ENCODE results near the gene ADIPOR2. TPM values are rescaled to one million over a fixed set of nuclear protein-coding genes. Genes with fewer than 3 reads are reported as not detected.
"Not testable (repeated sequence)": the region's sequence is repeated elsewhere in the genome, so short reads cannot be mapped to it uniquely, and the experiment has no call there.

Gene ADIPOR2
- total RNA-seq, 1 experiment from 2014 or later, result 26.5 TPM

- H3F3A ChIP-seq (ENCODE audit: low read length, unreplicated experiment); H3K9me3 ChIP-seq (ENCODE audit: low read length); ATAC-seq; H3K27me3 ChIP-seq (ENCODE audit: low read length); H3K4me3 ChIP-seq (ENCODE audit: low read length); intact Hi-C loops (cut with micrococcal nuclease); BruUV-seq (replicated peaks); H2AFZ ChIP-seq (ENCODE audit: low read length); CTCF ChIA-PET; H3K4me2 ChIP-seq (ENCODE audit: low read length); H3K27ac ChIP-seq (ENCODE audit: low read length); DNase-seq; H3K36me3 ChIP-seq (ENCODE audit: low read depth, low read length); H3K9ac ChIP-seq (ENCODE audit: low read length); H3K9me2 ChIP-seq (replicated peaks; ENCODE audit: low read length): not testable (repeated sequence)
- POLR2A ChIA-PET (ENCODE audit: unreplicated experiment), result interaction anchor here (0.6 kb wide), 1 partner anchor 42 kb away, joined by 4 read pairs; no protein-coding TSS in a partner anchor
- Histone ChIP-seq H3K4me1 (ENCODE audit: insufficient read depth, low read length) (peaks cover 23% of the 10 kb centered on the region), H3K79me2 (ENCODE audit: low read length) (peaks cover 82% of the 10 kb centered on the region), H4K20me1 (ENCODE audit: low read length) (peaks cover 21% of the 10 kb centered on the region)
Measured at GRCh38 chr12:1710870-1711269, 20.0 kb downstream of the ADIPOR2 start.

GRCh38 chr12:1711536-1712211, 20.8 kb downstream of the ADIPOR2 start:
- H3K4me3 ChIP-seq (ENCODE audit: low read length); H3K27ac ChIP-seq (ENCODE audit: low read length); BruUV-seq (replicated peaks); ATAC-seq; POLR2A ChIA-PET (ENCODE audit: unreplicated experiment); H2AFZ ChIP-seq (ENCODE audit: low read length); H3K9ac ChIP-seq (ENCODE audit: low read length); H3K4me2 ChIP-seq (ENCODE audit: low read length); DNase-seq; H3K9me3 ChIP-seq (ENCODE audit: low read length); H3F3A ChIP-seq (ENCODE audit: low read length, unreplicated experiment); intact Hi-C loops (cut with micrococcal nuclease); H3K36me3 ChIP-seq (ENCODE audit: low read depth, low read length); H3K9me2 ChIP-seq (replicated peaks; ENCODE audit: low read length); CTCF ChIA-PET; H3K27me3 ChIP-seq (ENCODE audit: low read length): not testable (repeated sequence)
- Histone ChIP-seq H3K79me2 (ENCODE audit: low read length) (peaks cover 88% of the 10 kb centered on the region), H3K4me1 (ENCODE audit: insufficient read depth, low read length) (peaks cover 25% of the 10 kb centered on the region), H4K20me1 (ENCODE audit: low read length) (peaks cover 18% of the 10 kb centered on the region)

GRCh38 chr12:1712305-1712704, 21.4 kb downstream of the ADIPOR2 start:
- H3K36me3 ChIP-seq (ENCODE audit: low read depth, low read length); H3K9me3 ChIP-seq (ENCODE audit: low read length); ATAC-seq; H3K9me2 ChIP-seq (replicated peaks; ENCODE audit: low read length); H3F3A ChIP-seq (ENCODE audit: low read length, unreplicated experiment); H3K4me3 ChIP-seq (ENCODE audit: low read length); CTCF ChIA-PET; BruUV-seq (replicated peaks); H3K4me2 ChIP-seq (ENCODE audit: low read length); H2AFZ ChIP-seq (ENCODE audit: low read length); intact Hi-C loops (cut with micrococcal nuclease); H3K9ac ChIP-seq (ENCODE audit: low read length); DNase-seq; H3K27ac ChIP-seq (ENCODE audit: low read length); H3K27me3 ChIP-seq (ENCODE audit: low read length); POLR2A ChIA-PET (ENCODE audit: unreplicated experiment): not testable (repeated sequence)
- Histone ChIP-seq H3K79me2 (ENCODE audit: low read length) (peaks cover 88% of the 10 kb centered on the region), H3K4me1 (ENCODE audit: insufficient read depth, low read length) (peaks cover 21% of the 10 kb centered on the region), H4K20me1 (ENCODE audit: low read length) (peaks cover 13% of the 10 kb centered on the region; the same call in 1 of the 2 replicates)

GRCh38 chr12:1712852-1713251, 22.0 kb downstream of the ADIPOR2 start:
- H3K36me3 ChIP-seq (ENCODE audit: low read depth, low read length); POLR2A ChIA-PET (ENCODE audit: unreplicated experiment); CTCF ChIA-PET; ATAC-seq; H3K4me2 ChIP-seq (ENCODE audit: low read length); H3K4me3 ChIP-seq (ENCODE audit: low read length); H4K20me1 ChIP-seq (ENCODE audit: low read length); H3K9ac ChIP-seq (ENCODE audit: low read length); H3K27ac ChIP-seq (ENCODE audit: low read length); H3K9me2 ChIP-seq (replicated peaks; ENCODE audit: low read length); H2AFZ ChIP-seq (ENCODE audit: low read length); intact Hi-C loops (cut with micrococcal nuclease); H3K9me3 ChIP-seq (ENCODE audit: low read length); H3K27me3 ChIP-seq (ENCODE audit: low read length); H3F3A ChIP-seq (ENCODE audit: low read length, unreplicated experiment); DNase-seq; BruUV-seq (replicated peaks): not testable (repeated sequence)
- Histone ChIP-seq H3K4me1 (ENCODE audit: insufficient read depth, low read length) (peaks cover 16% of the 10 kb centered on the region), H3K79me2 (ENCODE audit: low read length) (peaks cover 88% of the 10 kb centered on the region)

- H3K4me3 ChIP-seq (ENCODE audit: low read length); ATAC-seq; H3K9me2 ChIP-seq (replicated peaks; ENCODE audit: low read length); CTCF ChIA-PET; POLR2A ChIA-PET (ENCODE audit: unreplicated experiment); H3K27ac ChIP-seq (ENCODE audit: low read length); H3K9ac ChIP-seq (ENCODE audit: low read length); intact Hi-C loops (cut with micrococcal nuclease); H3K9me3 ChIP-seq (ENCODE audit: low read length); H4K20me1 ChIP-seq (ENCODE audit: low read length); DNase-seq; H3F3A ChIP-seq (ENCODE audit: low read length, unreplicated experiment); H2AFZ ChIP-seq (ENCODE audit: low read length); H3K4me2 ChIP-seq (ENCODE audit: low read length); H3K27me3 ChIP-seq (ENCODE audit: low read length); H3K36me3 ChIP-seq (ENCODE audit: low read depth, low read length); BruUV-seq (replicated peaks): not testable (repeated sequence)
- peaks cover 88% of the 10 kb centered on the region for H3K79me2 ChIP-seq (ENCODE audit: low read length)
- H3K4me1 ChIP-seq (ENCODE audit: insufficient read depth, low read length), result peaks cover 12% of the 10 kb centered on the region
Measured at GRCh38 chr12:1713783-1714348, 23.0 kb downstream of the ADIPOR2 start.

- H3K27me3 ChIP-seq (ENCODE audit: low read length); H4K20me1 ChIP-seq (ENCODE audit: low read length); H3K27ac ChIP-seq (ENCODE audit: low read length); intact Hi-C loops (cut with micrococcal nuclease); DNase-seq; H3K9ac ChIP-seq (ENCODE audit: low read length); POLR2A ChIA-PET (ENCODE audit: unreplicated experiment); H3K9me2 ChIP-seq (replicated peaks; ENCODE audit: low read length); H3K9me3 ChIP-seq (ENCODE audit: low read length); H3F3A ChIP-seq (ENCODE audit: low read length, unreplicated experiment); H3K36me3 ChIP-seq (ENCODE audit: low read depth, low read length); ATAC-seq; H3K4me2 ChIP-seq (ENCODE audit: low read length); H2AFZ ChIP-seq (ENCODE audit: low read length); BruUV-seq (replicated peaks); H3K4me3 ChIP-seq (ENCODE audit: low read length); CTCF ChIA-PET: not testable (repeated sequence)
- Histone ChIP-seq H3K4me1 (ENCODE audit: insufficient read depth, low read length) (peaks cover 12% of the 10 kb centered on the region), H3K79me2 (ENCODE audit: low read length) (peaks cover 86% of the 10 kb centered on the region)
Measured at GRCh38 chr12:1715459-1715858, 24.6 kb downstream of the ADIPOR2 start.

Measured in PC-3 (cell line).